NCI-H524 (cell line): Measurements from ENCODE around the gene MKRN3.
"Not testable (repeated sequence)": the region's sequence is repeated elsewhere in the genome, so short reads cannot be mapped to it uniquely, and the experiment has no call there.

Experiments
- DNase-seq, 2 experiments: peaks; one replicate each; lab custom pipeline; 2025; lab: John Stamatoyannopoulos, UW

The MKRN3 gene

DNA sequence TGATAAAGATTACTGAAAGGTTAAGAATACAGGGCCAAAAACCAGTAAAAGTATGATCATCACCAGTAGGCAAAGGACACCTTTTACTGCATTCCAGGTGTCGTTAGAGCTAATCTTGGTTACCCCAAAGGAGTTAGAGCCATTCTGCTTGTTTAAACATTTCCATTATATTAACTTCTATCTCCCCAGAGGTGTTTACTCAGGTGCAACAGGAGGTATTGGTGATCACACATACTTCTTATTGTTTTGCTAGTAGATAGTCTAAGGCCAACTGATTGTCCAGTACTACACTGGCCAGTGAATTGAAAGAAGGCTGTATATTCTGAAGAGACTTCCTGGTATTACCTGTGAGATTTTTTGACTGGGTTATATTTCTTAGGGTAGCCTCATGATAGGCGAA is 22.8 kb downstream of the MKRN3 start:
- no peak for DNase-seq

DNA sequence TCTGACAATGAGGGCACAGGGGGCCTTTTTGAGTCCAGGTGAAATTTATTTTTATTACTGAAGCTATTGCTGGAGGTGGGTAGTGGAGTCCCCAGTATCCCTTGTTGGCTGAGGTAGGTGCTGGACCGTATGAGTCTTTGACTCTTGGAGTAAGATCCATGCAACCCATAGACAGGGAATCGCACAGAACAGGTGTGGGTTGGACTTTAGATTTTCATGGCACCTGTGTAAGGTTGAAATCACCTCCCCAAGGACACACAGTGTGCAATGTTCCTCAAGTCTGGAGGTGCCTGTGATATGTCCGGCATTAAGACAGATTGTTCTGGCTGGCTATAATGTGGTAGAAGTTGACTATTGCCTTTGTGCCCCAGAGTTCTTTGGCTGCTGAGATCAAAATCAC is 23.5 kb downstream of the MKRN3 start:
- DNase-seq = no peak

DNA sequence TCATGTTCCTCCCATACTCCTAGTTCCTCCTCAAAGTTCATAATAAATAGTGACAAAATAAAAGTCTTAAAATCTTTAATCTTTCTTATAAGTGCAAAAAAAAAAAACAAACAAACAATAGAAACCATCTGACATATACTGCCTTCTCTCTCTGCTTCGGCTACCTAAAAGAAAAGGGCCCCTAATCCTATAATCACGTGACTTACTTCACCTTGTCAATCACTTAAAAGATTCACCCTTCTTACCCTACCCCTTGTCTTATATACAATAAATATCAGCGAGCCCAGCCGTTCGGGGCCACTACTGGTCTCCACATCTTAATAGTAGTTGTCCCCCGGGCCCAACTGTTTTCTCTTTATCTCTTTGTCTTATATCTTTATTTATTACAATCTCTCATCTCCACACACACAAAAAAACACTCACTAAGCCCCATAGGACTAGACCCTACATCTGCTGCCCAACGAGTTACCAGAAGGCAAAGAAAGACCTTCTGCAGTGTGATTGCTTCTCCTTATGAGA is 28.8 kb downstream of the MKRN3 start:
- DNase-seq = no peak

DNA sequence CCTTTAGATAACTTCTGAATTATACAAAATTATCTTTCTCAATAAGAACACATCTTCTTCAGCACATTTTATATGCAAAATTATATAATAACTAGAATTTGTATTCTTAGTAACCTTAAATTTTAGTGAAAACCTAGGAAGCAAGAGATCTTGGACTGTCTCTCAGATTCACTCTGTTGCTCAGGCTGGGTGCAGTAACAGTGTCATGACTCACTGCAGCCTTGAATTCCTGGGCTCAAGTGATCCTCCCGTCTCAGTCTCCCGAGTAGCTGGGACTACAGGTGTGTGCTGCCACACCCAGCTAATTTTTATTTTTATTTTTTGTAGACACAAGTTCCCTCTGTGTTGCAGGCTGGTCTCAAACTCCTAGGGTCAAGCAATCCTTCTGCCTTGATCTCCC is 29.9 kb downstream of the MKRN3 start:
- DNase-seq = no peak

DNA sequence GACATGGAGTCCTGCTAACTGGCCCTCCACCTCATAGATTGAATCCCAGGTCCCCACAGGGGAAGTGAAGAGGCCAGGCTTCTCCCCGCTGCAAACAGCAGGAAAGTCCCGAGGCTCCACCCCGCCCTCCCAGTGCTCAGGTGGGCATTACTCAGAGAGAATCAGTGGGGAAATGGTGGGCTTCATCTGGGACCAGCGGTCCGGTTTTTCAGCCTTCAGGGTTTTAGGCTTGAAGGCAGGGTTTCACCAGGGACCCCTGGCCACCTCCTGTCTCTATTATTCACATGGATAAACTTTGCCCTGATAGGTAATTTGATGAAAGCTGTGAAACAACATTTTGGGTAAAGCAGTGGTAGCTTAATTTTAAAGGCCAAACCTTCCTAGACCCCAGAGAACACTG is 31.3 kb downstream of the MKRN3 start:
- no peak for DNase-seq

DNA sequence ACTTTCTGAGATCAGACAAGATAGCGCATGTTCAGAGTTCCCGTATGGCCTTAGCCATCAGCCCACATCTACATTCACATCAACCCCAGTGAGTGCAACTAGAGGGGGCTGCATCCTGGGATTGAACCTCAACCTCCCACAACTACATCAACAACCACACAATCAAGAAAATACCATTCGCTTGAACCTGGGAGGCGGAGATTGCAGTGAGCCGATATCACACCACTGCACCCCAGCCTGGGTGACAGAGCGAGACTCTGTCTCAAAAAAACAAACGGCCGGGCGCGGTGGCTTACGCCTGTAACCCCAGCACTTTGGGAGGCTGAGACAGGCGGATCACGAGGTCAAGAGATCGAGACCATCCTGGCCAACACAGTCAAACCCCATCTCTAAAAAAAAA is 31.8 kb downstream of the MKRN3 start:
- not testable (repeated sequence) for DNase-seq

DNA sequence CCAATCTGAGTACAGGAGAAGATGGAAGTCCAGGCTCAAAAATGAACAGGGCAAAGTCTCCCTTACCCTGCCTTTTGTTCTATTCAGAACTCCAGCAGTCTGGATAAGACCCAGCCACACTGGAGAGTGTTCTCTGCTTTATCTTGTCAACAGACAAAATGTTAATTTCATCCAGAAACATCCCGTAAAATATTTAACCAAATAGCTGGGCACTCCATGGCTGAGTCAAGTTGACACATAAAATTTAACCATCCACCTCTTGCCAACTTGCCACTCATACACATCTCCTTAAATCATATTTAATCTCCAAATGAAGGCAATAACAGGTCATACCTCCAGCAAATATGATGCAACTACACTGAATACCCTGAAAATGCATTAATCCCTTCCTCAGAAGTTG is 33.6 kb downstream of the MKRN3 start:
- DNase-seq = no peak

DNA sequence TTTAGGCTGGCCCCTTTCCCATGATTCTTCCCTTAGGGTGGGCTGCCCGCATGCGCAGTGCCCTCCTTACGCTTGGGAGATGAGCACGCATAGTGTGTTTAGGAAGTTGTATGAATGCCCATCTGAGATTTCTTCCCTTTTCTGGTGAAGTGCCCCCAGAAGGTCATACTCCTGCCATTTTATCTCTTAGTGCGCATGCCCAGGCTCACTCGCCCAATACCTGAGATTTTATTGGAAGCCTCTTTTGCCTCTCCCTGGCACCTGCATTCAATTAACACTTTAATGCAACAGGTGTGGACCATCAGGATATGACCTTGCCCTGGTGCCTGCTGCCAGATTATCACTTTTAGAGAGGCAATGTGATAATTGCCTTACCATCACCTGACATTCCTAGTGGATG is 36.6 kb downstream of the MKRN3 start:
- DNase-seq = no peak

DNA sequence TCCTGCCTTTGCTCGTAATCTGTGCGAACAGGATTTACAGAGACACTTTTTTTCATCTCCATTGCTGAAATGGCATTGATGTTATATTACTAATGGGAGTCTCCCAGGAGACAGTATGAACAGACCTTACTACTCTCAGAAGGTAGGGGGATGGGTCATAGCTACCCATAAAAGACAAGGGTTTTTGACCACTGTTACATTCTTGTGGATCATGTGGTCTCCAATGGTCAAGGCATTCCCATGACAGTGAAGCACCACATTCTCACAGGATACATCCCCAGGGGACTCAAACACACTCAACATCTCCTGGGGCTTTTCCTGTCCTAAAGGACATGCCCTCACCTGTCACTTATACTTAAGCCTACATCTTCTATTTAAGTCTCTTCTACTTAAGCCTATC is 40.8 kb downstream of the MKRN3 start:
- no peak for DNase-seq

DNA sequence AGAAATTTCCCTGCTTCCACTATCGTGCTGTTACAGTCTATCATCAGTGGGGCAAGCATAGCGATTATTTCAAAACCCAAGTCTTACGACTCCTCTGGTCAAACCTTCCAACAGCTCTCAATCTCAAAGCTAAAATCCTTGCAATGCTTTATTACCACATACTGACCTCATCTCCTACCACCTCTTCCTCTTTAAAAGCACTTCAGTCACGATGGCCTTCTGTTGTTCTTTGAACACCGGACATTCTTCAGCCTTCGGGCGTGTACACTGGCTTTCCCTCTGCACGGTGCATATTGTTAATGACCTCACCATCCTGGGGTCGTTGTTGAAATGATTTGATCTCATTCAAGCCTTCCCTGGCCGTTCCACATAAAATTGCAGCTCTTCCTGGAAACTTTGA is 51.1 kb downstream of the MKRN3 start:
- peak in 1 of 2 experiments; percentile 23 for DNase-seq
